ENCODE measurements around the gene SPATA13.

- TF ChIP-seq CTCF (IDR thresholded peaks at IDR 0.05), result no peak
- no peak for TF ChIP-seq POLR2A (IDR thresholded peaks at IDR 0.05)
- TF ChIP-seq POLR2AphosphoS5 (IDR thresholded peaks at IDR 0.05), result no peak
Measured at GRCh38 chr13:24118576-24118975, 41.9 kb upstream of the SPATA13 start.
